Natural killer cell (primary cell): ENCODE data around the gene PDHX. TPM values are rescaled to one million over a fixed set of nuclear protein-coding genes. Genes with fewer than 3 reads are reported as not detected.

Source experiments
- ATAC-seq, 3 donors: fragments of 150-1000 bp in 2 of 3; fragments of 200-7000 bp in 1 of 3; cut with Tn5 transposase; 1 replicate in 1 of 3; 2 replicates in 2 of 3; pipeline ENCODE4 v1.10.0; 2021; ENCODE audit warnings: mild to moderate bottlenecking in 2 of 3, moderate library complexity in 2 of 3
- DNase-seq, 2 donors: peaks; one replicate each; pipeline versions ENCODE4 v3.0.0 to v3.0.0-alpha.2; 2013 to 2021; ENCODE audit warnings: mixed read lengths in 1 of 2
- H3K27ac ChIP-seq: one replicate; pipeline ENCODE4 v1.5.1; 2013; ENCODE audit warnings: mild to moderate bottlenecking, low read length
- H3K27me3 ChIP-seq: one replicate; pipeline ENCODE4 v1.6.1; 2013; ENCODE audit warnings: low read length; ENCODE audit not compliant: control insufficient read depth, insufficient read depth
- H3K36me3 ChIP-seq: one replicate; pipeline ENCODE4 v1.6.1; 2013; ENCODE audit warnings: low read length; ENCODE audit not compliant: control insufficient read depth, insufficient read depth
- H3K4me1 ChIP-seq: one replicate; pipeline ENCODE4 v1.6.1; 2013; ENCODE audit warnings: low read length; ENCODE audit not compliant: control insufficient read depth, insufficient read depth
- H3K4me3 ChIP-seq: one replicate; pipeline ENCODE4 v1.5.1; 2013; ENCODE audit warnings: low read length
- H3K9me3 ChIP-seq: one replicate; pipeline ENCODE4 v1.6.1; 2013; ENCODE audit warnings: low read length; ENCODE audit not compliant: control insufficient read depth, insufficient read depth
- H3K27ac Mint-ChIP-seq, 2 donors: one replicate each; pipeline ENCODE4 v1.8.0; 2022; ENCODE audit warnings: mild to moderate bottlenecking in 2 of 2, mixed read lengths in 2 of 2, moderate library complexity in 1 of 2
- H3K27me3 Mint-ChIP-seq, 2 donors: one replicate each; pipeline ENCODE4 v1.8.0; 2022; ENCODE audit warnings: low read depth in 2 of 2, mixed read lengths in 2 of 2
- H3K36me3 Mint-ChIP-seq: one replicate; pipeline ENCODE4 v1.8.0; 2022; ENCODE audit warnings: mixed read lengths
- H3K4me1 Mint-ChIP-seq, 2 donors: one replicate each; pipeline ENCODE4 v1.8.0; 2022; ENCODE audit warnings: mixed read lengths in 2 of 2
- H3K4me3 Mint-ChIP-seq: one replicate; pipeline ENCODE4 v1.8.0; 2022; ENCODE audit warnings: mild to moderate bottlenecking, moderate library complexity, mixed read lengths
- H3K9me3 Mint-ChIP-seq, 2 donors: one replicate each; pipeline ENCODE4 v1.8.0; 2022; ENCODE audit warnings: mixed read lengths in 2 of 2
- CTCF ChIP-seq: fragments of 200-600 bp; IDR thresholded peaks from one replicate; pipeline ENCODE4 v1.8.0; 2022; ENCODE audit warnings: antibody characterized with exemption
- WGBS: methylation state at CpG from one replicate; pipeline ENCODE4 v1.1.7; 2013; ENCODE audit warnings: missing lambda C conversion rate; ENCODE audit not compliant: insufficient coverage; 5-methylcytosine and 5-hydroxymethylcytosine counted together
- intact Hi-C: fragments of 100-400 bp; cut with micrococcal nuclease; formaldehyde crosslinking; loops from one replicate; pipeline ENCODE4 v1.14.2; 2022
- total RNA-seq, 4 donors: library from RNA; stranded (reverse); fragments of 120-200 nt in 1 of 4; gene quantifications; one replicate each; pipeline versions ENCODE4 v1.2.3 to v1.2.4, GENCODE V29; 2013 to 2022

PDHX gene
- total RNA-seq, 3 donors from 2014 or later (not counting 1 experiment from before 2014, with no cell fraction given) = 18.3 to 27.1 (median 20.9) TPM

DNA sequence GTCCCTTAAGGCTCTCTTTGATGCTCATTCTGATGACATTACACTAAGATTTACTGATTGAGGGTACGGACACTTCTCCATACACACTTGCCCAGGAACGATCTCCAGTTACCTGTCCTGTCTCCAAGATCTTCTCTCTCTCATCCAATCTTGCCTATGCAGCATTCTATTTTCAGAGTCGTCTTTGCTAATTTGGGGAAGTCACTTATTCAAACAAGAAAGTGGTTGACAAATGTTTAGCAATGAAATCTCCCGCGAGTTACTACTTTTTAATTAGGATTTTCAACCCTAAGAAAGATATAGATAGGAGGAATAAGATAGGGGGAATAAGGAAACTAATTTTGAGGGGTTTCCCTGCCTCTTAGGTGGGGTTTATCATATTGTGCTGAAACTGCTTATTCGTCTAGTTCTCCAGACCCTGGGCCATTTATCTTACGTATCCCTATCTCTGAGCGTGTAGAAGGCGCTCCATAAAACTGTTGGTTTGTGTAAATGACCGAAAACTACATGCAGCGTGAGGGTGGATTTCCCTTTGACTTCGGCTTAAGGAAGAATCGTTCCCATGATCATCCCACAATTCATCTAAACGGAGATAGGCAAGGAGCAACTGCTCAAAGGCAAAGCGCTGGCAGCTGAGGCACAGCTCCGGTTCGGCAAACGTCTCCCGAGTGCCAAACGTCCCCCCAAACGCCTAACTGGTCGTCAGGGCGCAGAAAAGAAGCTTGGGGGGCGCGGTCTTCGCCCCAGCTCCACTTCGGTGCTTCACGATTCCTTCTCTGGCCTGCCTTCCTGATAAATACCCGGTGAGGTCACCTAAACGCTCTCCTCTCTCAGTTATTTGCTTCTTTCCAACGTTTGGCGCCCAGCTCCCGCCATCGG is 1.0 kb upstream of the PDHX start:
- ATAC-seq (no peak), DNase-seq (peak in 1 of 2 donors; percentile 11)
- Histone ChIP-seq H3K9me3 (no peaks in the 10 kb centered on the region), H3K36me3 (no peaks in the 10 kb centered on the region), H3K4me1 (peaks cover 14% of the 10 kb centered on the region), H3K4me3 (peak overlapping the region; percentile 96), H3K27ac (peak overlapping the region; percentile 90), H3K27me3 (no peaks in the 10 kb centered on the region)
- Mint-ChIP-seq H3K27ac (peak overlapping the region; percentile 95 to 98), H3K27me3 (no peaks in the 10 kb centered on the region), H3K4me1 (peaks cover 41% of the 10 kb centered on the region in 2 donors), H3K36me3 (no peaks in the 10 kb centered on the region), H3K9me3 (no peaks in the 10 kb centered on the region), H3K4me3 (peak overlapping the region; percentile 97)
- WGBS = 4% methylated on average over 31 of the region's 34 CpGs
- TF ChIP-seq CTCF = no peak
- intact Hi-C loops = loop anchor here (2.0 to 5.0 kb wide), 2 partner anchors 252 to 811 kb away; partner anchors contain the start of gene NAT10

DNA sequence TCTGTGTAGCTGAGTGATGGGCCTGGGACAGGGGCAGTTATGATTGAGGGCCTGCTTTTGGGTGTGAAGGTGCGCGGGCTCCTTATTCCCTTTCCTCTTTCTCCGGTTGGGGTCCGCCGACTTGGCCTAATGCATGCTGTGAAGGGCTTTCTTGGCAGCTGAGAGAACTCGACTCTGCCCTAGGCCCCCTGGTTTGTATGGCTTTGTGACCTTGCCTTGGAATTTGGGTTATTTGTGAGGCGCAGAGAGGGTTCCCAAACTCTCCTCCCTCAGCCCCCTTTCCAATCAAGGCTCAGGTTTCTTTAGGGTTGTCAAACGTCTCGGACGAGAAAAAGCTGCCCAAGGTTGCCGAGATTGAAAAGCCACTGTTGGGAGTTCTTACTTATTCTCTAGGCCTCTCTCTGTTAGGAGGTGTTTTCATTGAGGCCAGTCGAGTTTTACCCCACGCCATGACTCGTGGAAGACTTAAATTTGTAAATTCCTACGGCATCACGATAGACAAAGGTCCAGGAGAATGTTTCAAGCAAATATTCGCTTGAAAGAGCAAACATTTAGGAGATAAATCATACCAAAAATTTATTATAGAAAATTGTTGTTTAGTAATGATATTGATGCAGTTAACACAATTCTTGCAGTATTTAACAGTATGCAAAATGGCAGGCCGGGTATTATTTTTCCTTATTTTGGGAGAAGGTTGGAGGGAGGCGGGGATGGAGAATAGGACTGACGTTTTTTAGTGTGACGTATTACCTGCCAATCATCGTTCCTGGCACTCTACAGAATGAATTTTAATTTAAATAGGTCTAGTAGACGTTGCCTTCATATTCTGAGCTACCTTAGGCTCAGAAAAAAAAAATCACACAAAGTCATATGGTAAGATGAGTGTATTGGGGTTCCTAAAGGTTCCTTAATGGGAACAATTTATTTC is 689 bp downstream of the PDHX start:
- Histone ChIP-seq H3K27me3 (no peaks in the 10 kb centered on the region), H3K4me3 (peak overlapping the region; percentile 96), H3K4me1 (peaks cover 14% of the 10 kb centered on the region), H3K27ac (peak overlapping the region; percentile 90), H3K9me3 (no peaks in the 10 kb centered on the region), H3K36me3 (no peaks in the 10 kb centered on the region)
- H3K4me1 Mint-ChIP-seq = peaks cover 41% of the 10 kb centered on the region in 2 donors
- H3K27ac Mint-ChIP-seq = peak overlapping the region; percentile 95 to 98
- no peaks in the 10 kb centered on the region for H3K36me3 Mint-ChIP-seq
- intact Hi-C loops = loop anchor here (2.0 to 5.0 kb wide), 2 partner anchors 250 to 812 kb away; partner anchors contain the start of gene NAT10
- WGBS = 38% methylated on average over 19 of the region's 23 CpGs
- H3K4me3 Mint-ChIP-seq = peak overlapping the region; percentile 97
- H3K9me3 Mint-ChIP-seq = no peaks in the 10 kb centered on the region
- no peak for TF ChIP-seq CTCF
- no peaks in the 10 kb centered on the region for H3K27me3 Mint-ChIP-seq
- DNase-seq (no peak), ATAC-seq (peak in 2 of 3 donors; percentile 16 to 30)

- no peak overlapping the region for H3K27ac Mint-ChIP-seq
- Histone ChIP-seq H3K4me3 (no peak overlapping the region), H3K27ac (no peak overlapping the region), H3K4me1 (peaks cover 9% of the 10 kb centered on the region), H3K9me3 (no peaks in the 10 kb centered on the region), H3K36me3 (no peaks in the 10 kb centered on the region), H3K27me3 (no peaks in the 10 kb centered on the region)
- intact Hi-C loops = no loop called here
- no peaks in the 10 kb centered on the region for H3K36me3 Mint-ChIP-seq
- H3K4me3 Mint-ChIP-seq = no peak overlapping the region
- no peaks in the 10 kb centered on the region for H3K27me3 Mint-ChIP-seq
- DNase-seq = no peak
- WGBS = 95% methylated on average over 4 of the region's 4 CpGs
- H3K9me3 Mint-ChIP-seq = no peaks in the 10 kb centered on the region
- TF ChIP-seq CTCF = no peak
- H3K4me1 Mint-ChIP-seq = peaks cover 27% of the 10 kb centered on the region in 2 donors
- ATAC-seq = no peak
These were observed 4.7 kb downstream of the PDHX start for GRCh38 chr11:34921156-34921555.
